Astrocyte (in vitro differentiated cells and primary cell): ENCODE results near the gene TTC33. TPM values are rescaled to one million over a fixed set of nuclear protein-coding genes. Genes with fewer than 3 reads are reported as not detected.

Source experiments
- DNase-seq: peaks from one replicate; pipeline ENCODE4 v3.0.0-alpha.2; 2010; ENCODE audit warnings: low read depth
- FAIRE-seq: peaks from 2 replicates; lab custom pipeline; 2011; peaks lifted over from hg19 to GRCh38; lab: Jason Lieb, UNC
- H2AFZ ChIP-seq: 2 replicates; pipeline ENCODE4 v1.6.0; 2012; ENCODE audit warnings: low read depth, low read length, inconsistent platforms
- H3K27ac ChIP-seq: 2 replicates; pipeline ENCODE4 v1.5.1; 2011; ENCODE audit warnings: low read depth, low read length, inconsistent platforms
- H3K27me3 ChIP-seq: 2 replicates; pipeline ENCODE4 v1.6.0; 2011; ENCODE audit warnings: low read length, inconsistent platforms; ENCODE audit not compliant: insufficient read depth
- H3K36me3 ChIP-seq: 2 replicates; pipeline ENCODE4 v1.5.1; 2011; ENCODE audit warnings: low read length, inconsistent platforms; ENCODE audit not compliant: insufficient read depth
- H3K4me1 ChIP-seq: 2 replicates; pipeline ENCODE4 v1.5.1; 2011; ENCODE audit warnings: low read length, inconsistent platforms; ENCODE audit not compliant: insufficient read depth
- H3K4me2 ChIP-seq: 2 replicates; pipeline ENCODE4 v1.6.0; 2012; ENCODE audit warnings: low read length, inconsistent platforms
- H3K4me3 ChIP-seq: 2 replicates; pipeline ENCODE4 v1.5.1; 2011; ENCODE audit warnings: low read depth, mild to moderate bottlenecking, low read length, inconsistent platforms; ENCODE audit not compliant: insufficient read depth
- H3K79me2 ChIP-seq: 2 replicates; pipeline ENCODE4 v1.6.0; 2012; ENCODE audit warnings: mild to moderate bottlenecking, low read length, inconsistent platforms; ENCODE audit not compliant: insufficient read depth
- H3K9ac ChIP-seq: 2 replicates; pipeline ENCODE4 v1.6.0; 2012; ENCODE audit warnings: mild to moderate bottlenecking, low read length, inconsistent platforms
- H3K9me3 ChIP-seq: 2 replicates; pipeline ENCODE4 v1.5.1; 2012; ENCODE audit warnings: low read depth, mild to moderate bottlenecking, low read length, inconsistent platforms; ENCODE audit not compliant: insufficient read depth
- H4K20me1 ChIP-seq: 2 replicates; pipeline ENCODE4 v1.6.0; 2012; ENCODE audit warnings: low read length, inconsistent platforms; ENCODE audit not compliant: insufficient read depth
- H3K27ac Mint-ChIP-seq: one replicate; pipeline ENCODE4 v1.8.0; 2021; ENCODE audit warnings: mild to moderate bottlenecking, mixed read lengths; ENCODE audit not compliant: unreplicated experiment
- H3K27me3 Mint-ChIP-seq: one replicate; pipeline ENCODE4 v1.8.0; 2021; ENCODE audit warnings: low read depth, mixed read lengths; ENCODE audit not compliant: unreplicated experiment
- H3K36me3 Mint-ChIP-seq: one replicate; pipeline ENCODE4 v1.8.0; 2021; ENCODE audit warnings: low read depth, mixed read lengths; ENCODE audit not compliant: unreplicated experiment
- H3K4me1 Mint-ChIP-seq: one replicate; pipeline ENCODE4 v1.8.0; 2021; ENCODE audit warnings: low read depth, mixed read lengths; ENCODE audit not compliant: unreplicated experiment
- H3K4me3 Mint-ChIP-seq: one replicate; pipeline ENCODE4 v1.8.0; 2021; ENCODE audit warnings: mild to moderate bottlenecking, moderate library complexity, mixed read lengths; ENCODE audit not compliant: unreplicated experiment
- H3K9me3 Mint-ChIP-seq: one replicate; pipeline ENCODE4 v1.8.0; 2021; ENCODE audit warnings: mild to moderate bottlenecking, mixed read lengths; ENCODE audit not compliant: unreplicated experiment
- CTCF ChIP-seq: IDR thresholded peaks from 2 replicates; pipeline ENCODE4 v1.5.1; 2011; ENCODE audit warnings: low read depth, mild to moderate bottlenecking, inconsistent platforms, low read length, moderate library complexity; ENCODE audit not compliant: insufficient read depth
- EZH2 ChIP-seq: IDR thresholded peaks from 2 replicates; pipeline ENCODE4 v1.6.1; 2012; ENCODE audit warnings: mild to moderate bottlenecking, low read length, inconsistent platforms; ENCODE audit not compliant: insufficient read depth
- total RNA-seq: library from RNA; stranded (reverse); gene quantifications from 2 replicates; pipeline ENCODE4 v1.2.1, GENCODE V29; 2021

TTC33 gene
- total RNA-seq, 1 donor from 2014 or later: 13.3 TPM

GRCh38 chr5:40757400-40757799 lies 1.6 kb upstream of the TTC33 start:
- H3K27ac Mint-ChIP-seq: no peak overlapping the region
- Histone ChIP-seq H3K4me1 (peaks cover 10% of the 10 kb centered on the region), H3K27me3 (no peaks in the 10 kb centered on the region), H3K4me2 (no peak overlapping the region), H3K27ac (no peak overlapping the region), H2AFZ (no peak overlapping the region), H3K36me3 (peaks cover 3% of the 10 kb centered on the region), H3K4me3 (no peak overlapping the region), H4K20me1 (peaks cover 14% of the 10 kb centered on the region), H3K9me3 (no peaks in the 10 kb centered on the region), H3K9ac (no peak overlapping the region), H3K79me2 (peaks cover 23% of the 10 kb centered on the region)
- no peaks in the 10 kb centered on the region for H3K4me1 Mint-ChIP-seq
- TF ChIP-seq EZH2: no peak
- TF ChIP-seq CTCF: no peak
- H3K9me3 Mint-ChIP-seq: no peaks in the 10 kb centered on the region
- no peak for DNase-seq
- H3K36me3 Mint-ChIP-seq: no peaks in the 10 kb centered on the region
- H3K4me3 Mint-ChIP-seq: no peak overlapping the region
- FAIRE-seq: no peak
- no peaks in the 10 kb centered on the region for H3K27me3 Mint-ChIP-seq

- H3K4me3 Mint-ChIP-seq: no peak overlapping the region
- Histone ChIP-seq H3K27me3 (no peaks in the 10 kb centered on the region), H3K36me3 (peaks cover 3% of the 10 kb centered on the region), H3K79me2 (peaks cover 40% of the 10 kb centered on the region), H3K9me3 (no peaks in the 10 kb centered on the region), H4K20me1 (peaks cover 14% of the 10 kb centered on the region), H3K27ac (peak overlapping the region; percentile 88), H3K4me3 (peak overlapping the region; percentile 88), H3K4me1 (peaks cover 10% of the 10 kb centered on the region), H3K4me2 (peak overlapping the region; percentile 86), H3K9ac (peak overlapping the region; percentile 95), H2AFZ (peak overlapping the region; percentile 52)
- FAIRE-seq (peak; percentile 26), DNase-seq (peak; percentile 70)
- H3K27me3 Mint-ChIP-seq: no peaks in the 10 kb centered on the region
- peaks cover 8% of the 10 kb centered on the region for H3K36me3 Mint-ChIP-seq
- H3K4me1 Mint-ChIP-seq: no peaks in the 10 kb centered on the region
- TF ChIP-seq CTCF (peak; percentile 68), EZH2 (no peak)
- no peak overlapping the region for H3K27ac Mint-ChIP-seq
- H3K9me3 Mint-ChIP-seq: peaks cover 4% of the 10 kb centered on the region
Measured at GRCh38 chr5:40755093-40755406, 711 bp downstream of the TTC33 start.

- H2AFZ ChIP-seq: peak overlapping the region; percentile 52
- H3K27ac ChIP-seq: peak overlapping the region; percentile 88
Measured at GRCh38 chr5:40754381-40755092, 1.2 kb downstream of the TTC33 start.

More at GRCh38 chr5:40754381-40755092, 1.2 kb downstream of the TTC33 start:
- peaks cover 4% of the 10 kb centered on the region for H3K9me3 Mint-ChIP-seq
- peak; percentile 58 for DNase-seq
- Histone ChIP-seq H3K27me3 (no peaks in the 10 kb centered on the region), H3K9ac (peak overlapping the region; percentile 95), H3K4me2 (peak overlapping the region; percentile 86), H3K9me3 (no peaks in the 10 kb centered on the region), H3K4me3 (peak overlapping the region; percentile 88), H3K36me3 (peaks cover 3% of the 10 kb centered on the region), H3K4me1 (peaks cover 10% of the 10 kb centered on the region), H3K79me2 (peaks cover 40% of the 10 kb centered on the region), H4K20me1 (peaks cover 14% of the 10 kb centered on the region)
- TF ChIP-seq CTCF (no peak), EZH2 (no peak)
- peaks cover 8% of the 10 kb centered on the region for H3K36me3 Mint-ChIP-seq
- no peak for FAIRE-seq
- H3K27me3 Mint-ChIP-seq: no peaks in the 10 kb centered on the region
- H3K27ac Mint-ChIP-seq: no peak overlapping the region
- H3K4me1 Mint-ChIP-seq: no peaks in the 10 kb centered on the region
- no peak overlapping the region for H3K4me3 Mint-ChIP-seq
